ENCODE results near the gene TRAK2. TPM values are rescaled to one million over a fixed set of nuclear protein-coding genes. Genes with fewer than 3 reads are reported as not detected.

The TRAK2 gene
- total and polyA plus RNA-seq, 9 of the 15 experiments (the other 6 are each of a cell fraction or from before 2014, with no cell fraction given), result 3.4 to 10.4 (median 7.3) TPM

GRCh38 chr2:201440182-201440581, 11.1 kb downstream of the TRAK2 start (continued):
- no peak for TF ChIP-seq CGGBP1 (CRISPR knock-in tag; IDR thresholded peaks at IDR 0.05)
- TF ChIP-seq SLC30A9 (CRISPR knock-in tag; IDR thresholded peaks at IDR 0.05), result no peak
- no peak for TF ChIP-seq ZNF609 (CRISPR knock-in tag; IDR thresholded peaks at IDR 0.05; ENCODE audit: borderline replicate concordance)
- no peak for TF ChIP-seq LARP7 (IDR thresholded peaks at IDR 0.05)
- TF ChIP-seq SMARCA4 (IDR thresholded peaks at IDR 0.05), result peak; percentile 96
- TF ChIP-seq SMAD4 (CRISPR knock-in tag; conservative IDR thresholded peaks at IDR 0.05), result peak; percentile 63
- TF ChIP-seq HNRNPUL1 (IDR thresholded peaks at IDR 0.05; ENCODE audit: low read length), result no peak
- TF ChIP-seq ERF (CRISPR knock-in tag; IDR thresholded peaks at IDR 0.05), result no peak
- no peak for TF ChIP-seq ZNF707 (CRISPR knock-in tag; conservative IDR thresholded peaks at IDR 0.05)
- peak; percentile 58; the same call in 1 of the 2 replicates for TF ChIP-seq KHSRP (IDR thresholded peaks at IDR 0.05)
- TF ChIP-seq CHD4 (IDR thresholded peaks at IDR 0.05; ENCODE audit: insufficient read depth, insufficient replicate concordance, low read depth, low read length, poor library complexity, severe bottlenecking), result no peak
- no peak for TF ChIP-seq ZNF551 (CRISPR knock-in tag; IDR thresholded peaks at IDR 0.05)
- TF ChIP-seq TFE3 (CRISPR knock-in tag; IDR thresholded peaks at IDR 0.05), result no peak
- no peak for TF ChIP-seq SAFB (IDR thresholded peaks at IDR 0.05; ENCODE audit: borderline replicate concordance, low read depth, low read length)
- TF ChIP-seq ZNF174 (CRISPR knock-in tag; IDR thresholded peaks at IDR 0.05), result no peak
- TF ChIP-seq FOXK1 (CRISPR knock-in tag; IDR thresholded peaks at IDR 0.05; ENCODE audit: borderline replicate concordance), result no peak
- TF ChIP-seq THAP12 (CRISPR knock-in tag; IDR thresholded peaks at IDR 0.05), result no peak
- TF ChIP-seq COPS2 (conservative IDR thresholded peaks at IDR 0.05), result no peak
- TF ChIP-seq, protein P1, sequence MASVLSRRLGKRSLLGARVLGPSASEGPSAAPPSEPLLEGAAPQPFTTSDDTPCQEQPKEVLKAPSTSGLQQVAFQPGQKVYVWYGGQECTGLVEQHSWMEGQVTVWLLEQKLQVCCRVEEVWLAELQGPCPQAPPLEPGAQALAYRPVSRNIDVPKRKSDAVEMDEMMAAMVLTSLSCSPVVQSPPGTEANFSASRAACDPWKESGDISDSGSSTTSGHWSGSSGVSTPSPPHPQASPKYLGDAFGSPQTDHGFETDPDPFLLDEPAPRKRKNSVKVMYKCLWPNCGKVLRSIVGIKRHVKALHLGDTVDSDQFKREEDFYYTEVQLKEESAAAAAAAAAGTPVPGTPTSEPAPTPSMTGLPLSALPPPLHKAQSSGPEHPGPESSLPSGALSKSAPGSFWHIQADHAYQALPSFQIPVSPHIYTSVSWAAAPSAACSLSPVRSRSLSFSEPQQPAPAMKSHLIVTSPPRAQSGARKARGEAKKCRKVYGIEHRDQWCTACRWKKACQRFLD (CRISPR knock-in tag; IDR thresholded peaks at IDR 0.05), result peak; percentile 59; the same call in 1 of the 2 replicates
- no peak for TF ChIP-seq DDX20 (tag; IDR thresholded peaks at IDR 0.05; ENCODE audit: low read depth)

Measured in K562 (cell line).